22Rv1 (cell line): ENCODE measurements around the gene C1GALT1.

Experiments used
- CTCF ChIP-seq: fragments of 450-650 bp; IDR thresholded peaks from 2 replicates; pipeline ENCODE4 v1.5.1; 2017; ENCODE audit warnings: mild to moderate bottlenecking
- ZFX ChIP-seq: fragments of 450-650 bp; IDR thresholded peaks from 2 replicates; pipeline ENCODE4 v1.6.1; 2017; ENCODE audit warnings: antibody characterized with exemption, borderline replicate concordance

DNA sequence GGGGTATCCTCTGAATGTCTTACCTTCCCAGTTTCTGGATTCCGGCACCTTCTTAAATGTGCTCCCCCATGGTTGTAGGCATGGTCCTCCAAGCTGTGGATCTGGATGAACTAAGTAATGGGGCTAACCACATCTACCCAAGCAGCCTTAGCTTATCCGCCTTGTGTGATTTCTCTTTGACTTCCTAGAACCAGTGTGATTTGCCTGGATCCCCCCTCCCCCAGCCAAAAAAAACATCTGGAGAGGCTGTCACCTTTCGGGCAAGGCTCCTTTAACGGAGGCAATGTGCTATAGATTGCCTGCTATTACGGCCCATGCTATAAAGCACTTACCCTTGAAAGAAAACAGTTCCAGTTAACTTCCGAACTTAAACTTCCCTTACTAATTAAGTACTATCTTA, 33.9 kb downstream of the C1GALT1 start:
- TF ChIP-seq CTCF = no peak
- TF ChIP-seq ZFX = no peak
